ENCODE measurements around the gene TBC1D8.
A peak's percentile ranks its signal among the peaks of the same experiment; 100 is the strongest.

TBC1D8 gene

GRCh38 chr2:101027852-101028251 is 123.3 kb downstream of the TBC1D8 start:
- DNase-seq (ENCODE audit: low spot score): no peak

- DNase-seq (ENCODE audit: low spot score): no peak
Measured at GRCh38 chr2:101026923-101027469, 124.2 kb downstream of the TBC1D8 start.

DNA sequence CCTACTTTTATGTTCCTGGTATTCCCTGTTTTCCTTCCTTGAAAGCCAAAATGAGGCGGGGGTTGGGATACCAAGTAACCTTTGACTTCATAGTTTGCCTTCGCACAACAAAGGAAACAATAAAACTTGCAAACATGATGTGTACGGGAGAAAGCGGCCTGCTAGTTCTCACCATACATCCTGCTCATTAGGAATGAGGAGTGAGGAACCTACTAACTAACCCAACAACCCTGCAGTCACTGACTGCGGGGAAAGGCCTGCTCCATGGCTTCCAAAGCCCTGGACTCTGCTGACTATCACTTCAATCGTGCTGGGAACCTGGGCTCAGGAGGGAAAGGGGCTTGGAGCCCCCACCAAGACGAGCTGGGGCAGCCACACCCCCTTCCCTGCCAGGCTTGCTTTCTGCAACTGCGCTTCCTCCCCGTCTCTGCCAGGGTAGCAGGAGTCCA is 124.9 kb downstream of the TBC1D8 start:
- DNase-seq (ENCODE audit: low spot score): no peak

- no peak for DNase-seq (ENCODE audit: low spot score)
Measured at GRCh38 chr2:101025561-101025960, 125.6 kb downstream of the TBC1D8 start.

- no peak for DNase-seq (ENCODE audit: low spot score)
Measured at GRCh38 chr2:101023327-101024107, 127.7 kb downstream of the TBC1D8 start.

DNA sequence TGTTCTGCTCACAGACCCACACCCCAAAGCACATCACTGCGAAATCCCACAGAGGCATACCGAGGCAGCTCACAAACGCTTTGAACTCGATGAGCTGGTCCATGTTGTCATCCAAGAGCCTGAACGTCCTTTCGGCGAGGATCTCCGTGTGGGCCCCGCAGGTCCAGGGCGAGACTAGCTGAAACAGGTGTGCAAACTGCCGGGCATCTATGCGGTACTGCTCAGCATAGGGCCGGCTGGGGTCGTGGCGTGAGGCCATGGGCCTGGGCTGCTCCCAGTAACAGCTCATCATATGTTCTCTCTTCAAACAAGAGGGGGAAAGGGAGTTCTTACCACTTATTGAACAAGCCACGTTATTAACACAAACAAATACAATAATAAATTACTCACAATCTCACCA is 129.0 kb downstream of the TBC1D8 start:
- DNase-seq (ENCODE audit: low spot score): no peak

DNA sequence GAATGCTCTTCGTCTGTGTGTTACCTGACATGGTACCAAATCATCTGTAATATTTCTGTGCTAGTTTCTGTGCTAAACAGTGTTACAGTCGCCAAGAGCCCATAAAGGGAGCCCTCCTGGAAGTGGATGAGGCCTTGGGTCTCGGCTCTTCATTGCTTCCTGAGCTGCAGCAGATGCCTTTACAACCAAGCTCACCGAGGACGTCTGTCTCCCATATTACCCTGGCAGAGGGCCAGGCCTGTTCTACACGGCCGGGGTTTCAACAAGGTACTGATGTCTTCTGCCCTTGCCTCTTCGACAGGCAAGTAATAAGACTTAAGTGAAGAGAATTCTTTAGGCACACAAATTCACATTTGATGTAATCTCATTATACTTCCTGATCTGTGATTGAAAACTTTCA is 132.2 kb downstream of the TBC1D8 start:
- no peak for DNase-seq (ENCODE audit: low spot score)

GRCh38 chr2:101017371-101017770 is 133.8 kb downstream of the TBC1D8 start:
- DNase-seq (ENCODE audit: low spot score): no peak

DNA sequence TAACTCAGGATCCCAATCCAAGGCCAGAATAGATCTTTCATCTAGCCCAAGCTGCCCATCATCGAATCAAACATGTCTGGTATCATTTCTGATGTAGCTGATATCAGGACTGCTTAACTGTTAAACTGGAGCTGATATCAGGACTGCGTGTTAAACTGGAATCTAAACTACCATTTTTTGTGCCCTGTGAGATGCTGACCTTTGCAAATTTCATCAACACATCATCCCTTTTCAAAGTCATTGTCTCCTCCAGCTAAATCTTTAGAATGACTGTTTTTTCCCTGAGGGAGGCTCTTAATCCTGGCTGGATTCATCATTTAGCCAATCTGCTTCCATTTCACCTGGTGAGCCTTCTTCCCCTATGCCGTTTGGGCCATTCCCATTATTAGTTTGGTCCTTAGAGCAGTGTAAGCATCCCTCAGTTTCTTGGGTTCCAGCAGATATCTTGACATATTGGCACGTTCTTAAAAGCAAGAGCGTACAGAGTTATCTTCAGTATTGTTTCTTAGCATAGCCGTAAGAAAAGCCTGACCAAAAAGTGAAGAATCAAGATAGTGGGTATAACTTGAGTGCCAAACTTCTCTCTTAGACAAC is 136.8 kb downstream of the TBC1D8 start:
- DNase-seq (ENCODE audit: low spot score): no peak

DNA sequence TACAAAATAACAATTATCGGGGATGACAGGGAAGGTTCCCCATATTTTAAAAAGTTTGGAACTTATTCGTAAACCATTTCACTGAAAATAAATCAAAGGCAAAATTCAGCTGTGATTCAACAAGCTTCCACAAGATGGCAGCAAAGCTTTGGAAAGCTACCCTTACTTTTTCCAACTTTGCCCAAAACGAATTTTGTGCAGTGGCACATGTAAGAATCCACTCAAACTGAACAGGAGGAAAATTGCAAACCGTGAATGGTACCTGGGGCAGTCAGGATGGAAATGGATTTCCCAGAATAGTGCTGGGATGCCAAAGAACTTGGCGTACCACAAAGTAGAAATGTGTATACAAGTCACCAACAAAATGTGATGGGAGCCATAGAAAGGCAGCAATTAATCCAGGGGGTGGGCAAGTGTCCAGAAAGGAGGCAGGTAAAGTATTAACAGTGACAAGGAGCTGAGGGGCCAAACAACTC is 138.4 kb downstream of the TBC1D8 start:
- peak; percentile 59 for DNase-seq (ENCODE audit: low spot score)

DNA sequence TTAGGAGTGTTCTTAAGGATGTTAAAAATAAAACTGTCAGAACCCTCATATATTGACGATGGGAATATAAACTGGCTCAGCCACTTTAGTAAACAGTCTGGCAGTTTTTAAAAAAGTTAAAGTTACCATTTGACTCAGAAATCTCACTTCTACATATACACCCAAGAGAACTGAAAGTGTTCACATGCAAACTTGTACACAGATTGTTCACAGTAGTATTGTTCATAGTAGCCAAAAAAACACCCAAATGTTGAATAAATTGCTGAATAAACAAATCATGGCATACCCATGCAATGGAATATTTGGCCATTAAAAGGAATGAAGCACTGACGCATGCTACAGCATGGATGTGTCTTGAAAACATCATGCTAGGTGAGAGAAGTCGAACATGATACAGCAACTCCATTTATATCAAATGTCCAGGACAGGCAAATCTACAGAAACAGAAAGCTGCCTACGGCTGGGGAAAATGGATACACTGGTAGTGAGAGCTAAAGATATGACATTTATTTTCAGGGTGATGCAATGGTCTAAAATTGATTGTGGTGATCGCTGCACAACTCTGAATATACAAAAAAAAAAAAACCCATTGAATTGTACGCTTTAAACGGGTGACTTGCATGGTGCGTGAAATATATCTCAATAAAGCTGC is 139.0 kb downstream of the TBC1D8 start:
- no peak for DNase-seq (ENCODE audit: low spot score)

- DNase-seq (ENCODE audit: low spot score): no peak
Measured at GRCh38 chr2:101011152-101011551, 140.0 kb downstream of the TBC1D8 start.

GRCh38 chr2:101007415-101008345 is 143.5 kb downstream of the TBC1D8 start:
- no peak for DNase-seq (ENCODE audit: low spot score)

DNA sequence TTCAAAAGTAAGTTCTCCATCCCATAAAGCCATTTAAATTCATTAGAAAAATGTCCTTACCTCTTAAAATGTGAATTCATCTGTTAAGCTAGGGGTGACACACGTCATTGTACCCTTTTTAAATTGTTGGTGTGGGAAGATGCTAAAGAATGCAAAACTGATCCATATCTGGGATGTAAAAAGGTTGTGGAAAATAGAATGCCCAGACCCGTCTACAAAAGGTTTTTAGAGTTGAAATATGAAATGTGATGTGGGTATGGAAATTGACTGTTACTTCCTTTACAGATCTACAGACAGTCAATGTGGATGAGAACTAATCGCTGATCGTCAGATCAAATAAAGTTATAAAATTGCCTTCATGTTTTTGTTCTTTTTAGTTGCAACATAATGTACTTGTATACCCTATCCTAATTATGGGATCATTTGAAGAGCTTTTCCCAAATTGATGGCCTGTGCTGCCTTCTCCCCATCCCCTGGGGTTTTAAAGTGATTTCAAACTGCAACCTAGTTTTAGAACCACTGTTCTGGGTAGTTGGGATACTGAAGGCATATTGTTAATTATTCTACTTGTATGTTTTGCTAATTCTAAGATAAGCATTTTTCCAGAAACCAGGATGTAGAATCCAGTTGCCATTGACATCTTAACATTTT is 145.0 kb downstream of the TBC1D8 start:
- no peak for DNase-seq (ENCODE audit: low spot score)

DNA sequence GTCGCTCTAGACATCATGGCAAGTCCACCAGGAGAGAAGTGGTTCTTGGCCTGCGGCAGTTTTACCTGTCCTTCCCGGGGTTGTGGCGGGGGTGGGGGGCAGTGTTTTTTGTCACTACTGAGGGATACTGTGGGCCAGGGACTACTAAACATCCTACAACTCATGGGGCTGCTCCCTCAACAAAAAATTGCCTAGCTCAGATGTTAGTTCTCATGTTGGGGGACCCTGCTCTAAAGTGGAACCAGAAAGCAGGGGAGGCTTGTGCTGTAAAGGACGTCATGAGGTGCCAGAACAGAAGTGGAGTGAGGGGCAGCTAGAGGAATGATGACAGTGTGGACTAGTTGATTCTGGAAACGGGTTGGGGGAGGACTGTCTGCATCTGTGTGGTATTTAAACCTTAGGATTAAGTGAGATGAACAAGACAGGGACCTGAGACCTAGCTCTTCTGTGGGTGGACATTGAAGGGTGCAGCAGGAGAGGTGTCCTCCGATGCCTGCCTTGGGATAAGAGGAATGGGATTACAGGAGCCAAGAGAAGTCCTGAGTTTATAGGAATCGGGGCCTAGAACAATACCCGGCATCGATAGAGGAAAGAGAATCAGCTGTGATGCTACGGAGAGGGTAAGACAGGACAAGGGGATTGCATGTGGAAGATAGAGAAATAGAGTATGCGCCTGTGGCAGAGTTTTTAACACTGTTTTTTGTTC is 146.4 kb downstream of the TBC1D8 start:
- DNase-seq (ENCODE audit: low spot score): no peak

- no peak for DNase-seq (ENCODE audit: low spot score)
Measured at GRCh38 chr2:101003278-101003775, 147.9 kb downstream of the TBC1D8 start.

DNA sequence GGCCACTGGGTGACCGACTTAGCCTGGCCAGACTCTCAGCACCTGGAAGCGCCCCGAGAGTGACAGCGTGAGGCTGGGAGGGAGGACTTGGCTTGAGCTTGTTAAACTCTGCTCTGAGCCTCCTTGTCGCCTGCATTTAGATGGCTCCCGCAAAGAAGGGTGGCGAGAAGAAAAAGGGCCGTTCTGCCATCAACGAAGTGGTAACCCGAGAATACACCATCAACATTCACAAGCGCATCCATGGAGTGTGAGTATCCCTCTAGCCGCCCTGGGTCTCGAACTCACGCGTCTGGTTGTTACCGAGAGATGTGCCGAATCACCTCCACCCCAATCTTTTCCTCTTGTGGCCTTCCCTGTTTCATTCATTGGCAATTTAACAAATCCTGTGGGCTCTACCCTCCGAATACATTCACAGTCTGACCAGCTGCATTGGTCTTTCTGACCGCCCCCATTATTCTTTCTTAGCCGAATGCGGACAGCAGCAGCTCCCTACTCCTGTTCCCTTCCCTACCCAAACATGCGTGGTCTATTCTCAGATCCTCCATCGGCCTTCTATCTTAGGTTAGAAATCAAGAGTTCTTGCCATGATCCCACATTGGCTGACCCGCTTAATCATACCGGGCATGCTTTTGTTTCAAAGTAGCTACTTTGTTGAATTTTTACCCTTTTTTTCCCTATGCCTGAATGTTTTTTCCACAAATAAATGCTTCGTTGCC is 148.5 kb downstream of the TBC1D8 start:
- no peak for DNase-seq (ENCODE audit: low spot score)

GRCh38 chr2:101001691-101002561 is 149.3 kb downstream of the TBC1D8 start, which contains the start of gene RPL31:
Gene RPL31, plus strand, starts transcription at chr2:101002289. Its CDS starts 413 bp downstream, at chr2:101002702.
- DNase-seq (ENCODE audit: low spot score): peak; percentile 91
